CD4-positive, alpha-beta T cell treated with Interleukin-2 at 100 ng/mL for 4 hours (primary cell): ENCODE results near the gene ARFGEF2.
A peak's percentile ranks its signal among the peaks of the same experiment; 100 is the strongest.
"Not testable (repeated sequence)": the region's sequence is repeated elsewhere in the genome, so short reads cannot be mapped to it uniquely, and the experiment has no call there.

Experiments
- DNase-seq: peaks from one replicate; pipeline ENCODE4 v3.0.0-alpha.2; 2020; ENCODE audit warnings: low spot score

Gene ARFGEF2

GRCh38 chr20:48921168-48921882, at the start of gene ARFGEF2:
ARFGEF2 (plus strand) TSS chr20:48921711; CDS start chr20:48921890, 179 bp downstream.
- peak; percentile 90 for DNase-seq

GRCh38 chr20:48875233-48875913, 46.1 kb upstream of the ARFGEF2 start:
- DNase-seq, result no peak

GRCh38 chr20:48875914-48876240, 45.6 kb upstream of the ARFGEF2 start:
- no peak for DNase-seq

GRCh38 chr20:48877304-48877703, 44.2 kb upstream of the ARFGEF2 start:
- no peak for DNase-seq

- DNase-seq, result no peak
Observed at GRCh38 chr20:48878534-48879248, 42.8 kb upstream of the ARFGEF2 start.

- no peak for DNase-seq
Observed at GRCh38 chr20:48879612-48880245, 41.8 kb upstream of the ARFGEF2 start.

GRCh38 chr20:48880331-48880730, 41.2 kb upstream of the ARFGEF2 start:
- DNase-seq, result no peak

- no peak for DNase-seq
Observed at GRCh38 chr20:48880981-48881657, 40.4 kb upstream of the ARFGEF2 start.

- no peak for DNase-seq
Observed at GRCh38 chr20:48885237-48885636, 36.3 kb upstream of the ARFGEF2 start.

- DNase-seq, result no peak
Observed at GRCh38 chr20:48886194-48886593, 35.3 kb upstream of the ARFGEF2 start.

GRCh38 chr20:48886811-48887210, 34.7 kb upstream of the ARFGEF2 start:
- no peak for DNase-seq

GRCh38 chr20:48888517-48888916, 33.0 kb upstream of the ARFGEF2 start:
- DNase-seq, result not testable (repeated sequence)

GRCh38 chr20:48889140-48889790, 32.2 kb upstream of the ARFGEF2 start:
- no peak for DNase-seq

GRCh38 chr20:48891235-48892048, 30.1 kb upstream of the ARFGEF2 start:
- no peak for DNase-seq

- no peak for DNase-seq
Observed at GRCh38 chr20:48892049-48892470, 29.5 kb upstream of the ARFGEF2 start.

GRCh38 chr20:48892891-48893290, 28.6 kb upstream of the ARFGEF2 start:
- DNase-seq, result no peak

GRCh38 chr20:48893374-48893773, 28.1 kb upstream of the ARFGEF2 start:
- DNase-seq, result no peak

GRCh38 chr20:48897305-48898010, 24.1 kb upstream of the ARFGEF2 start:
- no peak for DNase-seq

- DNase-seq, result no peak
Observed at GRCh38 chr20:48898210-48898609, 23.3 kb upstream of the ARFGEF2 start.
